ENCODE measurements around the gene IFNGR1.

IFNGR1 gene

DNA sequence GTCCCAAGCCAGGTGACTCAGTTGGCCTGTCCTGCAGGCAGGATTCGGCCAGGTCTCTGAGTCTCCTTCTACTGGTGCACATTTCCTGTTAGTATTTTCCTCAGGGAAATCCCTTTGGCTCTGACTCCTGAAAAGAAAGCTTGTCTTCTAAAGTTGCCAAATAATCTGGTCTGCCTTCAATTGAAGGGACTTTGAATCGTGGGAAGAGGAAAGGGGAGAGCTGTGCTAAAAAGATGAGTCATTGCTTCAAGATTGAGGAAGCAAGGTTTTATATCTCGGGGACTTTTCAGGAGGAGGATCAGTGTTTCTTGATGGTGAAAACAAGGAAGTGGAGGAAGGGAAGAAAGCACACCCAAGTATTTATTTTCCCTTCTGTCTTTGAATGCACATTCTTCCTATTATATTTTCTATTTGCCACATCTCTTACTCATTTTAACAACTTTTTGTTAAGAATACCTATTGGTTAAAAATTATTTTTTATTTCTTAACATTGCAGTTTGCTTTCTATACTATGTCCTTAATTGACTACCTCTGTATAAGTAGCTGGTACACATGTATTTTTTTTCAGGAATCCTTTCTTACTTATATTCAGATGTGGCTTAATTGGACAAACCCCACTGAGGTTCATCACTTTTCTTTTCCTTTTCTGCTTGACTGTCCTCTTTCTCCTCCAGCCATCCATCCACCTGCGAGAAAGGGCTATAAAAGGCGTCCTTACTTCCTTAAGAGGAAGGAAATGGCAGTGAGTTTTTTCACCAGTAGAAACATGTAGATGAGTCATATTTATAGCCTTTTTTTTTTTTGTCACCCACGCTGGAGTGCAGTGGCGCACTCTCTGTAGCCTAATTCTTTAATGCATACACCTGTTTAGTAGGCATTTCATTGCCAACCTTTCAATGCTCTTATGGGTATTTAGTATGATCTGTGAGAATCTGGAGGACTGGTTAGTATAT lies 15.0 kb upstream of the IFNGR1 start:
- no peak for DNase-seq
- no peaks in the 10 kb centered on the region for H3K4me1 ChIP-seq
- H3K9me3 ChIP-seq = no peaks in the 10 kb centered on the region
- no peaks in the 10 kb centered on the region; the same call in none of the 2 replicates for H3K27me3 ChIP-seq
- no peak overlapping the region for H3K4me3 ChIP-seq (ENCODE audit: low read depth, low read length)
- TF ChIP-seq CTCF (IDR thresholded peaks at IDR 0.05; ENCODE audit: low read depth, low read length) = no peak
- no peaks in the 10 kb centered on the region for H3K36me3 ChIP-seq

GRCh38 chr6:137231895-137232294 lies 12.7 kb upstream of the IFNGR1 start:
- no peak for DNase-seq
- H3K36me3 ChIP-seq = no peaks in the 10 kb centered on the region
- no peak for TF ChIP-seq CTCF (IDR thresholded peaks at IDR 0.05; ENCODE audit: low read depth, low read length)
- no peak overlapping the region for H3K4me3 ChIP-seq (ENCODE audit: low read depth, low read length)
- no peaks in the 10 kb centered on the region; the same call in none of the 2 replicates for H3K27me3 ChIP-seq
- H3K9me3 ChIP-seq = no peaks in the 10 kb centered on the region
- H3K4me1 ChIP-seq = no peaks in the 10 kb centered on the region

DNA sequence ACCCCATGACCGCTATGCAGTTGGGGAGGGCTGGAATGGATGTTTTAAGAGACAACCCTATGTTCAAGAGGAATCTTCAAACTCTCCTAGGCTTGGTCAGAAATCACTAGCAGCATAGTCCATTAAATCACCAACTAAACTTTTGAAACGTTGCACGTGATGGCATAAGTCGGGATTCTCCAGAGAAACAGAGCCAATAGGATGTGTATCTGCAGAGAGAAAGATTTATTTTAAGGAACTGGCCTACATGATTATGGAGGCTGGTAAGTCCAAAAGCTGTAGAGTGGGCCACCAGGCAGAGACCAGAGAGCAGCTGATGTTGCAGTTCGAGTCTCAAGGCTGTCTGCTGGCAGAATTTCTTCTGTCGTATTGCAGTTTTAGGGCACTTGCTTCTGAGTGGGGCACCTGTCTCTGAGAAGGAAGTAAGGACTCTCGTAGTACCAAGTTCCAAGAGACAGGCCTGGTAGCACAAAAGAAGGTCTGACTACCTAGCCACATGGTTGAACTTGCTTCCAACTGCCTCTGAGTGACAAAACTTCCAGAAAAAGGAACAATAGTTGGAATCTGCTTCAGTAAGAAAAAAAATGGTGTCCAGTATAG lies 11.9 kb upstream of the IFNGR1 start:
- H3K36me3 ChIP-seq = no peaks in the 10 kb centered on the region
- no peak for TF ChIP-seq CTCF (IDR thresholded peaks at IDR 0.05; ENCODE audit: low read depth, low read length)
- no peaks in the 10 kb centered on the region for H3K9me3 ChIP-seq
- no peaks in the 10 kb centered on the region; the same call in none of the 2 replicates for H3K27me3 ChIP-seq
- no peak for DNase-seq
- no peak overlapping the region for H3K4me3 ChIP-seq (ENCODE audit: low read depth, low read length)
- no peaks in the 10 kb centered on the region for H3K4me1 ChIP-seq

GRCh38 chr6:137230547-137230946 lies 11.4 kb upstream of the IFNGR1 start:
- Histone ChIP-seq H3K27me3 (no peaks in the 10 kb centered on the region; the same call in 1 of the 2 replicates), H3K9me3 (no peaks in the 10 kb centered on the region), H3K4me1 (no peaks in the 10 kb centered on the region), H3K36me3 (no peaks in the 10 kb centered on the region), H3K4me3 (ENCODE audit: low read depth, low read length) (no peak overlapping the region)
- DNase-seq = no peak
- no peak for TF ChIP-seq CTCF (IDR thresholded peaks at IDR 0.05; ENCODE audit: low read depth, low read length)

GRCh38 chr6:137229075-137229759 lies 10.0 kb upstream of the IFNGR1 start:
- H3K9me3 ChIP-seq = no peaks in the 10 kb centered on the region
- no peak overlapping the region for H3K4me3 ChIP-seq (ENCODE audit: low read depth, low read length)
- no peak for DNase-seq
- no peaks in the 10 kb centered on the region for H3K27me3 ChIP-seq
- TF ChIP-seq CTCF (IDR thresholded peaks at IDR 0.05; ENCODE audit: low read depth, low read length) = no peak
- no peaks in the 10 kb centered on the region for H3K4me1 ChIP-seq
- no peaks in the 10 kb centered on the region for H3K36me3 ChIP-seq
